EH (cell line): ENCODE results near the gene LIX1L.
"Not testable (repeated sequence)": the region's sequence is repeated elsewhere in the genome, so short reads cannot be mapped to it uniquely, and the experiment has no call there.

Experiments used
- DNase-seq: peaks from one replicate; pipeline ENCODE4 v3.0.0-alpha.2; 2015; ENCODE audit warnings: low read depth

Gene LIX1L

DNA sequence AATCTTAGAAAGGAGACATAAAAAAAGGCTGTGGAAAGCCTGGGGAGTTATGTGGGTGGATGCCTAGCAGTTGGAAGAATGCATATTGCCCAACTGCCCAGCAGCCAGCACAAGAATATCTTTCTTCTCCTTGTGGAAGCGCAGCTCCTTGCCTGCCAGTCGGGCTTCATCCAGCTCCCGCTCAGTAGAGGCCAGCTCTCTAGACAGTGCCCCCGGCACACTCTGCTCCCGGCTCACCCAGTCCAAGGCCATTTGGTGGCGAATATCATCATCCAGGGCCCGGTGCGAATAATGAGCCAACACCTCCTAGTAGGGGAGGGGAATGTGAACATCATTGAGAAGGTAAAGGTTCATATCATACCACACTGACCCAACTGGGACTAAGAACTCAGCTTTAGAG is 21.6 kb downstream of the LIX1L start:
- no peak for DNase-seq

DNA sequence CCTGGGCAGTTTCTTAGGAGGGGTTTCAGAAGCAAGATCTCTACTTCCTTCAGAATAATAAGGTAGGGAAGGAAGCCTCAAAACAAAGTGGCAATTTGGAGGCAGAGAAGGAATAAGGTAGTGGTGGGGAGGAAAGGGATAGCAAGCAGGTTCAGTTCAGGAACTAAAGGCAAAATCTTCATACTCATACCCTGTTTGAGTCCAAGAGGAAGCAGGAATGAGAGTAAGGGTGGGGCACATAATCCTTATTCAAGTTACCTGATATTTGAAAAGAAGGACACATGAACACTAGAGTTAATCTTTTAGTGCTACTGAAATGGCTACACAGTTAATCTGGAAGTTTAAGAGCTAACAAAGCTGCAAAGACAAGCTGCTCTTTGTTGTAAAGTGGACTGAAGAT is 22.1 kb downstream of the LIX1L start:
- no peak for DNase-seq

DNA sequence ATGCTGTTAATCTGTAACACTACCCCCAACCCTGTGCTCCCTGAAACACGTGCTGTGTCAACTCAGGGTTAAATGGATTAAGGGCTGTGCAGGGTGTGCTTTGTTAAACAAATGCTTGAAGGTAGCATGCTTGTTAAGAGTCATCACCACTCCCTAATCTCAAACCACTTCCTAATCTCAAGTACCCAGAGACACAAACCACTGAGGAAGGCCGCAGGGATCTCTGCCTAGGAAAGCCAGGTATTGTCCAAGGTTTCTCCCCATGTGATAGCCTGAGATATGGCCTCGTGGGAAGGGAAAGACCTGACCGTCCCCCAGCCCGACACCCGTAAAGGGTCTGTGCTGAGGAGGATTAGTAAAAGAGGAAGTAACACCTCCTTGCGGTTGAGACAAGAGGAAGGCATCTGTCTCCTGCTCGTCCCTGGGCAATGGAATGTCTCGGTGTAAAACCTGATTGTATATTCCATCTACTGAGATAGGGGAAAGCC is 25.3 kb downstream of the LIX1L start:
- DNase-seq: not testable (repeated sequence)

DNA sequence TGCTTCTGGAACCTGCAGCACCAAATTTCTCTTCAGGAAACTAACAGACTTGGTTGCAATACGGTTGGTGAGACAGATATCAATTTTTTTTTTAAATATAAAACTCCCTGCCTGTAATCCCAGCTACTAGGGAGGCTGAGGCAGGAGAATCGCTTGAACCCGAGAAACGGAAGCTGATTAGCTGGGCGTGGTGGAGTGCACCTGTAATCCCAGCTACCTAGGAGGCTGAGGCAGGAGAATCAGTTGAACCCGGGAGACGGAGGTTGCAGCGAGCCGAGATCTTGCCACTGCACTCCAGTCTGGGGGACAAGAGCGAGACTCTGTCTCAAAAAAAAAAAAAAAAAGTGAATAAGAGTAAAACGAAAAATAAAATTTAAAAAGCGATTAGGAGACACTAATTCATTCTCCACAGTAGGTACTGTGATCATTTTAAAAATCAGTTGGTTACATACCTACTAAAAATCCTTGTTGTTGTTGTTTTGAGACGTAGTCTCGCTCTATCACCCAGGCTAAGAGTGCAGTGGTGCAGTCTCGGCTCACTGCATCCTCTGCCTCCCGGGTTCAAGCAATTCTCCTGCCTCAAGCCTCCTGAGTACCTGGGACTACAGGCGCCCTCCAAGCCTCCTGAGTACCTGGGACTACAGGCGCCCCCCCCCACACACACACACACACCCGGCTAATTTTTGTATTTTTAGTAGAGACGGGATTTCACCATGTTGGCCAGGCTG is 29.7 kb downstream of the LIX1L start:
- DNase-seq: no peak

DNA sequence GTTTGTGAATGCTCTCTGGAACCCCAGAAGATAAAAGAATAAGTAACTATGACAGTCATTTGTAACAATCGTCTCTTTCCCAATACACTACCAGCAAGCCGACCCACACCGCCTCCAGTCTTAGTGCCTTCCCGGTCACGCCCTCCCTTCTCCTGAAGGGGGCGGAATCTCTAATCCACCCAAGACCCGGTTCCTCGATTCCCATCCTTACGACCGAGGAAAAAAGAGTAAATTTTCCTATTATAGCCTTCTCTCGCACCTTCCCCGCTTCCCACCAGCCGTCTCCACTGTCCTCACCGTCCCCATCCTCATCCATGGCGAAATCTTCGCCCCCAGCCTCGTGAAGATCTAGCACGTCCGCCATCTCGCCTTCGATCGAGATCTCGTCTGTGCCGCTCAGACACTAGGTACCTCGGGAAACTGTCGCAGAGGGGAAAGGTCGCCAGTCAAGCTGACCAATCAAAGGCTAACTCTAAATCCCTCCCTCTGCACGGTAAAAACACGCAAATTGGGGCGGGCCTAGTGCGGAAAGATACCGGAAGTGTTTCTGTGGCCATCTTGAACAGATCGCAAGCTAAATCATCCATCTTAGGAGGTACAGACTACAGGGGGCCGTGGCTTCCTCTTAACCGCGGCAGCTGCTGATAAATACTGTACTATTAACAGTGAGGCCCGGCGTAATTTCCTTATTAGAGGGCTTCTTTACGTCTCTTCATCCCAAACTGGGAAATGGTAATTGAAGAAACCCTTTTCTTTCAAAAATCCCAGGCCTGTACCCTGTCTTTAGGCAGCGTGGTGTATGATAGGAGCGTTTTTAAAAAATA is 30.5 kb downstream of the LIX1L start, which contains the start of gene RBM8A:
TSS of gene RBM8A (minus strand) at position 422 of the 824 bp plus-strand sequence. CDS start at position 364, 58 bp downstream.
- DNase-seq: peak; percentile 99

DNA sequence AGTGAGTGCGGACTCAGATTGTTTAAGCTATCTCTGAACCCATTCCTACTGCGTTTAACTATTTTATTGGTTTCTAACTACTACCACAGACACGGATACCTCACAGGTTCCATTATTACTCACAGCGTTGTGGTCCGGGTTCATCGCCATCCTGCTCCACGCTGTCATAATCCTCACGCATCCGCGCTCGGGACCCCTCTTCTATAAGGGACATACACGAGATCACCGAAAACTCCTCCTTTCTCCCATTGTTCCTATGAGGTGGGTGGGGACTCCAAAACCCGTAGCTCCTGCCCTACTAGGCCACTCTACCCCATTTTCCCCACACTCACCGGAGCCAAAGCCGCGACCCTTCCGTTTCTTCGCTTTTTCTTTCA is 31.1 kb downstream of the LIX1L start:
- DNase-seq: no peak

DNA sequence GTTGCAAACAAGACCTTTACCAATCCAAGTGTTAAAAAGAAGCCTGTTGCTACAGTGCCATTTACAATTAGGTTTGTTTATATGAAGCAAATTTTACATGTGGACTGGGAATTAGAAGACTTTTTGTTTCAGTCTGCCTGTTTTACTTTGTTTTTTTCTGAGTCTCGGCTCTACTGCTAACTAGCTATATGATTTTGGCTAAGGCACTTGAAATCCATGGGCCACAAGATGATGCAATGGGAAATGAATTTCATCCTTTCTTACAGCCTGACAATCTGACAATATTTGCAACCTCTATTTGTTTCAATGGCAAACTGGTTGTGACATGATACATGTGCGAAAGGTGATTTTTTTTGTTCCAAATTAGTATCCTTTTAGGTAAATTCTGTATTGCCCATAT is 35.6 kb downstream of the LIX1L start:
- peak; percentile 24 for DNase-seq

DNA sequence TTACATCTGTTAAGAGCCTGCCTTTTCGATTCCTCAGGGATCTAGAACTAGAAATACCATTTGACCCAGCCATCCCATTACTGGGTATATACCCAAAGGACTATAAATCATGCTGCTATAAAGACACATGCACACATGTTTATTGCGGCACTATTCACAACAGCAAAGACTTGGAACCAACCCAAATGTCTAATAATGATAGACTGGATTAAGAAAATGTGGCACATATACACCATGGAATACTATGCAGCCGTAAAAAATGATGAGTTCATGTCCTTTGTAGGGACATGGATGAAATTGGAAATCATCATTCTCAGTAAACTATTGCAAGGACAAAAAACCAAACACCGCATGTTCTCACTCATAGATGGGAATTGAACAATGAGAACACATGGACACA is 37.5 kb downstream of the LIX1L start:
- not testable (repeated sequence) for DNase-seq

DNA sequence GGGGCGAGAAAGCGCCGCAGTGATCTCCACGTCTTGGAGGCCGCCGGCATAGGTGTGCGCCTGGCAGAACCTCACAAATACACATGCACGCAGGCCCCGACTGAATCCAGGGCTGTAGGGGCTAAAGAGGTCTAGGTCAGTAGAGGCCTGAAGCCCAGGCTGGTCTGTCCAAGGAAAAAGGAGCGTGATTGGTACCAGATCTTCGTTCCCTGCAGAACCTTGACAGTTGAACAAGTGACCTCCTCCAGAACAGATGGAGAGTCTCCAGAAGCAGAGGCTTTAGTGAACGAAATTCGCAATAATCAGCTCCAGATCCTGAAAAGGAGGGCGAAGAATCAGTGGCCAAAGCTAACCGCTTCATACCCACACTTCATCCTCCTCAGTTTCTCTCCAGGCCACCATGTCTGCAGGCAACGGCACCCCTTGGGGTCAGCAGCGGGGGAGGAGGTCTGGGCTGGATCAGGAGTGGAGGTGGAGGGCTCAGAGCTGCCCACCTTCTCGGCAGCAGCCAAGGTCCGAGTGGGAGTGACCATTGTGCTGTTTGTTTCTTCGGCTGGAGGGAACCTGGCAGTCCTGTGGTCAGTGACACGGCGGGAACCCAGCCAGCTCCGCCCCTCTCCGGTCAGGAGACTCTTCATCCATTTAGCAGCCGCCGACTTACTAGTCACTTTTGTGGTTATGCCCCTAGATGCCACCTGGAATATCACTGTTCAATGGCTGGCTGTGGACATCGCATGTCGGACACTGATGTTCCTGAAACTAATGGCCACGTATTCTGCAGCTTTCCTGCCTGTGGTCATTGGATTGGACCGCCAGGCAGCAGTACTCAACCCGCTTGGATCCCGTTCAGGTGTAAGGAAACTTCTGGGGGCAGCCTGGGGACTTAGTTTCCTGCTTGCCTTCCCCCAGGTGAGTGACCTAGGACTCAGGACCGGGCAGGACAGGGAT is 38.6 kb downstream of the LIX1L start:
- DNase-seq: peak; percentile 57

DNA sequence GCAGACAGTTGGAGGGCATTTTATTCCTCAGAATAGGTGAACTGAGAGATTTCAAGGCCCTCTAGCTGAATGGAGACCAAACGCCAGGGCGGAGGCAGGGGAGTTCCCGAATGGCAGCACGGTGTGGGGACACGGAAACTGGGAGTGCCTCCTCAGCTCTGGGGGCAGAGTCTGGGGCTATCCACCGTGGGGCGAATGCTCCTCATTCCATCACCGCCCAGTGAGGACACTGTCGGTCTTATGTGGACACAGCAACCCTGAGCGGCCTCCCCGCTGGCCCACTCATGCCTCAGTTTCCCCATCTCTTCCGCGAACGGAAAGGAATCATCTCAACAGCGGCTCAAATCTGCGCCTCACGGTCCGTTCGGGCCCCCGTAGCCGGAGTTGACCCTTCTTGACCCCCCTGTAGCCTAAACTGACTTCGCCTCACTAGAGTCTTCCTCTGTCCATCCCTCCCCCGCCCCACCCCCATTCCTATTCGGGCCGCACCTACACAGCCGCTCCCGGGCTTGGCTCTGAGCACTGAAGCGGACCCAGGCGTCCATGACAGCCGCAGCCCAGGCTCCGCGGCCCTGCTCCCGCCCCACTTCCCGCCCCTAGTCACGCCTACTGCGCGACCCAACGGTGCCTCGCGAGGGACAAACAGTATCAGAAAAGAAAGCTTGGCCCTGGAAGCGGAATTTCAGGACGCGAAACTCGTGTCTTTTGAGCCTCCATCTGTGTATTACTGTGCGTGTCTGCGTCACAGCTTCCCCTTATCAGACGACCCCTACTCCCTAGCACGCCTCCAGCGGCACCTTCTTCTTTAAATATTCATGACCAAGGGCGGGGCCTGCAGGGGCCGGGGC is 39.4 kb downstream of the LIX1L start, which contains the start of gene PEX11B:
TSS of gene PEX11B (minus strand) at position 574 of the 848 bp plus-strand sequence. CDS start at position 545, 29 bp downstream.
- DNase-seq: peak; percentile 84

DNA sequence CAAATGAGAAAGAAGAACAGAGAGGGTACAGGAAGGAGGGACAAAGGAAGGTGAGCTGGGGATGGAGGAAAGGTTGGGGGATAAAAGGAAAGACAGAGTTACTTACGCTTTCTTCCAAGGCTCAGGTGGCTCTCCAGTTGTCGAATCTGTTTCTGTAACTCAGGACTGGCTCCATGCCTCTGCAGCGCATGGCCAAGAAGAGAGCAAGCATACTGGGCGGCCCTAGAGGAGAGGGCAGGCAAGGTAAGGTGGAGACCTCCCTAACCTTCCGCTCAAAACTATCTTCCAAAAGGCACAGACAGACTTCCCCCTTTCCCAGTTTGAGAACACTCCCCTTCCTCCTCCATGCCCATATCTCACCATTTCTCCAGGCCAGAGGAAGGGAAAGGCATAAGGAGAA is 40.2 kb downstream of the LIX1L start:
- no peak for DNase-seq

DNA sequence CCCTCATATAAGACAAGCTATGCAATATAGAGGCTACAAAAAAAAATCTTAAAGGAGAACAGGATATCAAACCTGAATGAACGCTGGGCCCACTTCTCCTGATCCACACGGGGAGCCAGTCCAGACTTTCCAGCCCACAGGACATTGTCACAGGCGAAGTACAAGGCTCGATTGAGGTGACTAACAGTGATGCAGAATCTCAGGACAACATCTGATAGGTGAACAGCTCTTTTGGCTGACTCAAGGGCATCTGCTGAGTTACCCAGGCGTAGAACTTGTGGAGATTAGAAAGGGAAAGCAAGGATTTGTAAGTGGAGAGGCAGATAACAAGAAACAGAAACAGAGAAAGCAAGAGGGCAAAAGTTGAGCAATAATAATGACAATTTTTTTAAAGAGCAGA is 41.1 kb downstream of the LIX1L start:
- DNase-seq: no peak

DNA sequence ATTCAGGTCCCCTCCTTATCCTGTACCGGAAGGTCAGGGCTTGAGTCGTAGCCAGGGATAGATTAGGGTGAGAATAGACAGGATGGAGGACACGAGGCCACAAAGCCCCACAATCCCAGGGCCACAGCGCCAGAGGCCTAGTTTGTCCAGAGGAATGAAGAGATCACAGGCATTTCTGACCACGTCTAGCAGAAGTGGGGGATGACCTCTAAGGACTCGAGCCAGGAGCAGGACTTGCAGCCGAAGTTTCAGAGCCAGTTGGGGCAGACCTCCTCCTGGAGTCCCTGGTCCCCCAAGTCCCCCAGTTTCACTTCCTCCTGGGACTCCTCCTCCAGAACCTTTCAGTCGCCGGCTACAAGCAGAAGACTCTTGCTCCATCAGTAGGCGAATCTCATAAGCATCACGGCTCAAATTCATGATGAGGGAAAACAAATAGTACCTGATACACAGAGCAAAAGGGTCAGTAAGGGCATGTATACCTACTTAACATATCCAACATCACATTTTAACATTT is 45.6 kb downstream of the LIX1L start:
- no peak for DNase-seq

DNA sequence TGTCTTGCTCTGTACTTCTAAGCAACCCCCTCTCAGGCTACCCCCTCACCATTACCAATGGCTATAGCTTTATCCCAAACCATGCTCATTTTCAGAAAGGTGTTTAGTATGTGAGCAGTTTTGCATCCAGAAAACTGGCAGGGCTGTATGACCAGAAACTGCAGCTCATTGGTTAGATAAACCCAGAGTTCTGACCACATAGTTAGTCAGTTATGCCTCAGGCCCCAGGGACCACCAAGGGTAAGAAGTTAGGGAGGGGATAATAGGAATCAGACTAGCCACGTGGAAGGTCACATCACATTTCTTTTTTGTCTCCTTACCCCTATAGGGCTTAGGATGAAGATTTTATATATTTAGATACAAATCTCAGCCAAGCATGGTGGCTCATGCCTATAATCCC is 49.2 kb downstream of the LIX1L start:
- no peak for DNase-seq

DNA sequence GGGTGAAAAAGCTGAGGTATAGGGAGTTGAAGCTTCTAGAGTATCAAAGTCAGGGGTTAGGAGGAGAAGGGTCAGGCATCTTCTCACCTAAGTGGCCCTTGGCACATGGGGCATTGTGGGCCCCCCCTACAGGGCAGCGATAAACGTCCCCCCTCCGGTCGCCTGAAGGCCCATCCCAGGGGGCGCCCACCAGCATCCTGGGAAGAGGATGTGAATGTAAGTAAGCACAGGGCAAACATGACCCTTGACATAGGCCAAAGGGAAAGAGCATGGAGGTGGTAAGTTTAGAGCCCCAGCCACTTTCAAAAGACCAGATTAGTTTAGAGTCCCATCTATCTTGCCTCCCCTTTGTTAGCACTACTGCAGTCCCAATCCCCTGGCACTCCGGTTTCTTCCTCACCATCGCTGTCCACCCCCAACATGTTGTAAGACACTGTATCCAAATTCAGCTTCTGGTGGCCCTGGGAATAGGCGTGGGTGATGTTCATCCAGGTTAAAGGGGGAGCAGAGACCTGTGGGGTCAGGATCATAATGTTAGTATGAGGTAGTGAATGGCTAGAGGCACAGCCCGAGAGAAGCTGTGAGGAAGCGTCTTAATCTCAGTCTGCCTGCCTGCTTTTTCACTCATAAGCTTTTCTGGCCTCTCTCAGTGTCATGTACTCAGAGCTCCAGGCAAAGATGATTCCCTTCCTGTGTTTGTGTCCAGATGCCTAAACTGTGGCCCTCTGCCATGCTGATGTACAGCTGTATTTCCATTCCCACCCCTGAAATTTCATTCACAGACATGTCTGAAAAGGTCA is 50.7 kb downstream of the LIX1L start:
- no peak for DNase-seq

DNA sequence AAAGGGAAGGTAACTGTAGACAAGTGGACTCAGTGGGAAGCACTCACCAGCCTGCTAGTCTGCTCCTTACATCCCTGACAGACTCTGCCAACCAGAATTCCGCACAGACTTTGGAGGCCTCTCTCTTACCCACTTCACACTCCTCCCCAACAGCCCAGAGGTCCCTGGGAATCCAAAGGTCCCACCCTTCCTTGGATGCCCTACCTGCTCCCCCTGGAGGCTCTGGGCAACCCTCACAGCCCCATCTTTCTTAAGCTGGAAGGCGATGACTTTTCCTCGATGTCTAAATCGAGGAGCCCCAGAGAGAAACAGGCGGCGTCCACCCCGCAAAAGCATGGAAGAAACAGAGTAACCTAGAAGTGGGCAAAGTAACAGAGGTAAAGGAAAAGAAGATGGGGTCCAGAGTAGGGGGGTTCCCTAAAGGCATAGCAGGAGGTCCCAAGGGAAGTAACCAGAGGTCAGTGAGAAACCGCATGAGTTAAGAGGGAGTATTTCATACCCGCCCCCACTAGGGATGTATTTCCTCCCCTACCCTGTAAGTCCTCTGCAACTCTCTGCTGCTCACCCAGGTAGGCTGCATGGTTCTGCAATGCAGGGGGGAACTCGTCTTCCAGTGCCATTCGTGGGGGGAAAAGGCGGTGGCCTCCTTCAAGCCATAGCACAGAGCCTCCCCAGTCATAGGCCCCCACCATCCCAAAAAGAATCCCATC is 56.4 kb downstream of the LIX1L start:
- no peak for DNase-seq

DNA sequence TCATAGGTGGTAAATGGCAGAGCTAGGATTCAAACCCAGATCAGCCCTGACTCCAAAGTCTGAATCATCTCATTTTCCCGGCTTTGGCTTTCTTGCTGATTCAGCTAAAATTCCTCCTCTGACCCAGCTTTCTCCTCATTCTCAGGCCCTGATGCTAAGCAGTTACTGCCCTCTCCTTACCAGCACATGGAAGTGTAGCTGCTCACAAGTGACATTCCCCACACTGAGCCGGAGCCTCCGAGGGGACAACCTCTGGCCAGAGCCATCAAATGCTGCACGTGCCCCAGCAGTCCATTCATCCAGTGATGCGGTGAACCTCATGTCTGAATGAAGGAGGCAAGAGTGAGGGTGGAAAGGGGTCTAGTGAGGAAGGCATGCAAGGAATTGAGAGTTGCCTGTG is 59.1 kb downstream of the LIX1L start:
- DNase-seq: peak; percentile 9

DNA sequence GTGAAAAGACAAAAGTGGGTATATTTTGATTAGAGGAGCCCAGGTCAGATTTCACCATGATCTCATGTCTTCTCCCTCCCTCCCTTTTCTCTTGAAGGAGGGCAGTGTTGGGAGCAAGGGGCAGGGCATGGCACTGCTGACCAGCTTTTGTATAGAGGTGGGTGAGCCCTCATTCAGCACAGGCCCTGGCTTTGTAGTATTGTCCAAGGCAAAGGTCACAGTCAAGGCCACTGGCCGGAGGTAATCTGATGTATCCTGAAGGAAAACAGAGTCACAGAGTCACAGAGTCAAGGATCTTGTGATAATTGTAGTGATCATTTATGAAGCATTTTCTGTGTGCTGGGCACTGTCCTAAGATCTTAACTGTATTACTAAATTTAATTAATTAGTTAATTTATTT is 59.8 kb downstream of the LIX1L start:
- no peak for DNase-seq

DNA sequence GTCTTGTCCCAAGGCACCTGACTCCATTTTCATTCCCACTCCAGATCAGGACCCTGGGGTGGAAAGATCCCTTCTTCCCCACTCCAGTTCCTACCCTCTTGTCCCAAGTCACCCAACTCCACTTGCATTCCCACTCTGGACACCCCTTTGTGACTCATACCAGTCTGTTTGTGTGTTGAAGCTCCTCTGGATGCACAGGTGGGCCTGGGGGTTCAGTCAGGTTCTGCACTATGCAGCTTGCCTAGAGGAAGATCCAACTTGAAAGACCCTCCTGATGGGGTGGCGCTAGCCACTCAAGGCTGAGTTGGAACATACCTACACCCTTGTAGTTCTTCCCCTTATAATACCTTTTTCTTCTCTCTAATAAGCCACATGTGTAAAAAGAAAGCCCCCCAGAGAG is 62.3 kb downstream of the LIX1L start:
- DNase-seq: no peak
